Urinary bladder (tissue), 4 donors: ENCODE results near the gene SUGCT. TPM values are rescaled to one million over a fixed set of nuclear protein-coding genes. Genes with fewer than 3 reads are reported as not detected.

ENCODE experiments used
- DNase-seq: peaks from one replicate; pipeline ENCODE4 v3.0.0-alpha.2; 2015; ENCODE audit errors: extremely low spot score
- H3K27ac ChIP-seq: one replicate; pipeline ENCODE4 v1.5.1; 2013; ENCODE audit warnings: low read depth, mild to moderate bottlenecking, moderate library complexity
- H3K36me3 ChIP-seq: one replicate; pipeline ENCODE4 v1.6.1; 2013; ENCODE audit warnings: mild to moderate bottlenecking, moderate library complexity; ENCODE audit not compliant: insufficient read depth
- H3K4me1 ChIP-seq: one replicate; pipeline ENCODE4 v1.6.1; 2013; ENCODE audit warnings: mild to moderate bottlenecking, moderate library complexity; ENCODE audit not compliant: insufficient read depth
- H3K4me3 ChIP-seq: one replicate; pipeline ENCODE4 v1.5.1; 2013; ENCODE audit warnings: low read depth, low read length
- WGBS: extraction: QIAGEN DNeasy Blood & Tissue Kit; methylation state at CpG from one replicate; pipeline ENCODE4 v1.1.7; 2013; 5-methylcytosine and 5-hydroxymethylcytosine counted together
- polyA plus RNA-seq: library from polyadenylated mRNA; stranded (reverse); fragments of 200-250 nt; gene quantifications from one replicate; pipeline ENCODE4 v1.2.3, GENCODE V29; 2013
- total RNA-seq: library from RNA; depleted of rRNA; stranded (reverse); fragments of >200 nt; gene quantifications from one replicate; pipeline ENCODE4 v1.2.3, GENCODE V29; 2014
- donor health status: healthy with polysubstance abuse.
- donor health status: healthy.

The SUGCT gene
- total and polyA plus RNA-seq, 2 donors: 3.3 to 8.3 TPM

GRCh38 chr7:40544871-40545303 lies 410.1 kb downstream of the SUGCT start:
- Histone ChIP-seq H3K36me3 (no peaks in the 10 kb centered on the region), H3K4me3 (no peak overlapping the region), H3K27ac (no peak overlapping the region), H3K4me1 (no peaks in the 10 kb centered on the region)
- peak; percentile 20 for DNase-seq
- 30% methylated on average over 1 of the region's 1 CpG for WGBS

GRCh38 chr7:40545739-40546138 lies 410.9 kb downstream of the SUGCT start:
- no peaks in the 10 kb centered on the region for H3K4me1 ChIP-seq
- H3K36me3 ChIP-seq: no peaks in the 10 kb centered on the region
- no peak for DNase-seq
- no peak overlapping the region for H3K27ac ChIP-seq
- H3K4me3 ChIP-seq: no peak overlapping the region

- Histone ChIP-seq H3K4me3 (no peak overlapping the region), H3K4me1 (no peaks in the 10 kb centered on the region), H3K36me3 (no peaks in the 10 kb centered on the region), H3K27ac (no peak overlapping the region)
- 93% methylated on average over 6 of the region's 6 CpGs for WGBS
- DNase-seq: no peak
These were observed 412.1 kb downstream of the SUGCT start for GRCh38 chr7:40546616-40547501.

- Histone ChIP-seq H3K4me3 (no peak overlapping the region), H3K4me1 (no peaks in the 10 kb centered on the region), H3K36me3 (no peaks in the 10 kb centered on the region), H3K27ac (no peak overlapping the region)
- no peak for DNase-seq
- WGBS: 92% methylated on average over 2 of the region's 2 CpGs
These were observed 414.7 kb downstream of the SUGCT start for GRCh38 chr7:40549372-40550039.

- no peak overlapping the region for H3K27ac ChIP-seq
- H3K36me3 ChIP-seq: no peaks in the 10 kb centered on the region
- DNase-seq: no peak
- no peak overlapping the region for H3K4me3 ChIP-seq
- 69% methylated on average over 8 of the region's 8 CpGs for WGBS
- no peaks in the 10 kb centered on the region for H3K4me1 ChIP-seq
These were observed 417.1 kb downstream of the SUGCT start for GRCh38 chr7:40551685-40552576.

- DNase-seq: no peak
- Histone ChIP-seq H3K4me1 (no peaks in the 10 kb centered on the region), H3K36me3 (no peaks in the 10 kb centered on the region), H3K4me3 (no peak overlapping the region), H3K27ac (no peak overlapping the region)
- WGBS: 87% methylated on average over 1 of the region's 1 CpG
These were observed 425.9 kb downstream of the SUGCT start for GRCh38 chr7:40560672-40561071.

GRCh38 chr7:40566879-40567278 lies 432.1 kb downstream of the SUGCT start:
- 74% methylated on average over 5 of the region's 5 CpGs for WGBS
- DNase-seq: no peak
- Histone ChIP-seq H3K27ac (no peak overlapping the region), H3K4me3 (no peak overlapping the region), H3K4me1 (no peaks in the 10 kb centered on the region), H3K36me3 (no peaks in the 10 kb centered on the region)

- H3K36me3 ChIP-seq: no peaks in the 10 kb centered on the region
- no peaks in the 10 kb centered on the region for H3K4me1 ChIP-seq
- no peak overlapping the region for H3K4me3 ChIP-seq
- DNase-seq: no peak
- no peak overlapping the region for H3K27ac ChIP-seq
- WGBS: 86% methylated on average over 3 of the region's 3 CpGs
These were observed 434.5 kb downstream of the SUGCT start for GRCh38 chr7:40569326-40569725.

- WGBS: 36% methylated on average over 1 of the region's 1 CpG
- H3K36me3 ChIP-seq: no peaks in the 10 kb centered on the region
- no peak overlapping the region for H3K4me3 ChIP-seq
- H3K27ac ChIP-seq: no peak overlapping the region
- no peaks in the 10 kb centered on the region for H3K4me1 ChIP-seq
- peak; percentile 35 for DNase-seq
These were observed 435.4 kb downstream of the SUGCT start for GRCh38 chr7:40570223-40570622.

GRCh38 chr7:40571796-40572195 lies 437.0 kb downstream of the SUGCT start:
- H3K4me1 ChIP-seq: no peaks in the 10 kb centered on the region
- no peak for DNase-seq
- 65% methylated on average over 5 of the region's 5 CpGs for WGBS
- no peak overlapping the region for H3K4me3 ChIP-seq
- no peak overlapping the region for H3K27ac ChIP-seq
- H3K36me3 ChIP-seq: no peaks in the 10 kb centered on the region

- 62% methylated on average over 8 of the region's 8 CpGs for WGBS
- no peak for DNase-seq
These were observed 438.1 kb downstream of the SUGCT start for GRCh38 chr7:40572810-40573465.

GRCh38 chr7:40579401-40579800 lies 444.6 kb downstream of the SUGCT start:
- 42% methylated on average over 5 of the region's 5 CpGs for WGBS
- no peak overlapping the region for H3K27ac ChIP-seq

More at GRCh38 chr7:40572810-40573465, 438.1 kb downstream of the SUGCT start:
- Histone ChIP-seq H3K4me3 (no peak overlapping the region), H3K4me1 (no peaks in the 10 kb centered on the region), H3K36me3 (no peaks in the 10 kb centered on the region), H3K27ac (no peak overlapping the region)

GRCh38 chr7:40580776-40581175 lies 446.0 kb downstream of the SUGCT start:
- no peaks in the 10 kb centered on the region for H3K36me3 ChIP-seq
- no peak overlapping the region for H3K27ac ChIP-seq
- WGBS: 96% methylated on average over 4 of the region's 4 CpGs
- no peaks in the 10 kb centered on the region for H3K4me1 ChIP-seq
- no peak overlapping the region for H3K4me3 ChIP-seq
- no peak for DNase-seq

More at GRCh38 chr7:40579401-40579800, 444.6 kb downstream of the SUGCT start:
- DNase-seq: no peak
- H3K4me1 ChIP-seq: no peaks in the 10 kb centered on the region
- no peak overlapping the region for H3K4me3 ChIP-seq
- no peaks in the 10 kb centered on the region for H3K36me3 ChIP-seq
